ENCODE data around the gene VPS45. TPM values are rescaled to one million over a fixed set of nuclear protein-coding genes. Genes with fewer than 3 reads are reported as not detected.
"Not testable (repeated sequence)": the region's sequence is repeated elsewhere in the genome, so short reads cannot be mapped to it uniquely, and the experiment has no call there.

The VPS45 gene
- total RNA-seq, 1 donor from 2014 or later = 25.4 TPM

GRCh38 chr1:150134537-150134936, 67.0 kb downstream of the VPS45 start:
- DNase-seq = no peak

- DNase-seq = not testable (repeated sequence)
These were observed 67.8 kb downstream of the VPS45 start for GRCh38 chr1:150135400-150135799.

GRCh38 chr1:150138044-150138443, 70.5 kb downstream of the VPS45 start:
- DNase-seq = no peak

- DNase-seq = peak; percentile 67
These were observed 73.9 kb downstream of the VPS45 start for GRCh38 chr1:150141452-150141851.

- DNase-seq = peak; percentile 85
These were observed 74.5 kb downstream of the VPS45 start for GRCh38 chr1:150142083-150142482.

- DNase-seq = peak; percentile 75
These were observed 77.0 kb downstream of the VPS45 start for GRCh38 chr1:150144606-150145005.

DNA sequence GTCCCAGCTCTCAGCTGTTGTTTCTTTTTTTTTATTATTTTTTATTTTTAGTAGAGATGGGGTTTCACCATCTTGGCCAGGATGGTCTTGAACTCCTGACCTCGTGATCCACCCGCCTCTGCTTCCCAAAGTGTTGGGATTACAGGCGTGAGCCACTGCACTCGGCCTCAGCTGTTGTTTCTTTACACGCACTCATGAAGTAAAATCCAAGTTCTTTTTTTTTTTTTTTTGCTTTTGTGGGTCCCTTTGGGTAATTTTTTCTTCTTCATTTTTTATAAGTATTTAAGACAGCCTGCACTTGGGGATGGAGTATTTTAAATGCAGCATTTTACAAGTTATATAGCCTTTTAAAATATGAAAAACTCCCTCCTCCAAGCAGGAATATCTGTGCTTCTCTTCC, 78.4 kb downstream of the VPS45 start:
- DNase-seq = not testable (repeated sequence)

GRCh38 chr1:150146849-150147542, 79.4 kb downstream of the VPS45 start:
- DNase-seq = no peak

GRCh38 chr1:150148837-150149270, 81.3 kb downstream of the VPS45 start:
- DNase-seq = no peak

- DNase-seq = peak; percentile 91
These were observed 81.9 kb downstream of the VPS45 start, which contains the start of gene PLEKHO1 for GRCh38 chr1:150149271-150150132. PLEKHO1 (plus strand) TSS chr1:150149916; CDS start chr1:150150258, 342 bp downstream.

DNA sequence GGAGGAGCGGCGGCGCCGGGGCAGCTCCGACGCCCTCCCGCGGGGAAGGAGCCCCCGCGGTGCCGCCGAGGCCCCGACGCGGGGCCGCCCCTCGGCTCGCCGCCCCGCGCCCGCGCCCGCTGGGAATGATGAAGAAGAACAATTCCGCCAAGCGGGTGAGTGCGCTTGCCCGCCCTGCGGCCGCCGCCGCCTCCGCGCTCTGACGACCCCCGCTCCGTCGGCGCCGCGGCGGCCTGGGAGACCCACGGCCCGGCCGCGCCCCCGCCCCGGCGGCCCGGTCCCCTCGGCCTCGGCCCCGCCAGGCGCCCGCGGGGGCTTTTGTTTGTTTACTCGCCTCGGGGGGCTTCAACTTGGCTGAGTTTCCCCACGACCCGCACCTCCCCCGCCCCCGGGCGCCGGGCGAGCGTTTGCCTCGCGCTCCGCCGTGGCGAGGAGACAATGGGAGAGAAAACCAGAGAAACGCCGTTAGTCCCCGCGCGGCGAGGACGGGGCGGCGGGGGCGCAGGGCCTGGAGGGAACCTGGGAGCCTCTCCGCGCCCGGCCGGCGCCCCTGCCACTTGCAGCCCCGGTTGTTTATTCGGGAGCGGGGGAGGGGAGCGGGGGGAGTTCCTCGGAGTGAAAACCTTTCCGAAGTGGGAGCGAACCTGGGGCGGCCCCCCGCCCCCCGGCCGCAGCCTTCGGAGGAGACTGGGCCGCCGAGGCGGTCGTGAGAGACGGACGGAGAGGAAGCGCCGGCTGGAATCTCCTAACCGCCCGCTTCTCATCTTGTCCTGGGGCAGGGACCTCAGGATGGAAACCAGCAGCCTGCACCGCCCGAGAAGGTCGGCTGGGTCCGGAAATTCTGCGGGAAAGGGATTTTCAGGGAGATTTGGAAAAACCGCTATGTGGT, 82.8 kb downstream of the VPS45 start:
- DNase-seq = no peak

DNA sequence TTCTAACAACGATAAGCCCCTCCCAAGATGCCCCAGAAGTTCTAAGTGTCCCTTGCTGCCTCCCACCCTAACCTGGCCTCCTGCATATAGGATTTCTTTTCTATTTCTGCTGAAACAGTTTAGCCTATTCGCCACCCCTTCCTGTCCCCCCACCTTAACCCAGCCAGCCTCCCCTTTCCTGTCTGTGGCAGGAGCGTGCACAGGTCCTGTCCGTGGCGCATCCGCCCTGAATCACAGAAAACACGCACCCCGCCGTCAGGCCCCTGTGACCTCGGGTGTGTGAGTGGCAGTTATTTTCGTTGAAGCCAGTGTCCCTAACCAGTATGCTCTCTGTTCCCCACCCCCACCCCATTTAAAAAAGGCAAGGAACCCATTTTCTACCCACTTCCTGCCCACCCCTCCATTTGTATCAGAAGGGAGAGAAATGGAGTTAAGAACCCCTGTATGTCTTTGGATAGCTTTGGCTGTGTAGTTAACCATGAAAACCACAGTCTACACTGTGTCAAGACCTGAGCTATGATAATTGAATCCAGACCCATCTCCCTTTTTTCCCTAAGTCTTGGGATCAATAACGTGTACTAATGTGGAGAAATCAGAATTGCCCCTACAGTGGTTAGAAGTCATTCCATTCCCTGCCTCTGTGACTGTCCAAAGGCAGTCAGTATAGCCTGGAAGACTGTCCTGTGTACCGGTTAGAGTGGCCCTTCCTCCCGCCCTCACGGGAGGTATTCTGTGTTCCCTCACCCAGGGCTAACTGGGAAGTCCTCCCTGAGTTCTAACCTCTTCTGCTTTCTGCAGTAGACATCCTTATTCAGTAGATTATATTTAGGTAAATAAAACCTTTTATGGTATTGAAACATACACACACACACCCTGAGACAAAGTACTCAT, 84.0 kb downstream of the VPS45 start:
- DNase-seq = peak; percentile 57

- peak; percentile 53 for DNase-seq
These were observed 84.6 kb downstream of the VPS45 start for GRCh38 chr1:150152182-150152536.

- DNase-seq = peak; percentile 88
These were observed 85.3 kb downstream of the VPS45 start for GRCh38 chr1:150152772-150153456.

- peak; percentile 37 for DNase-seq
These were observed 86.6 kb downstream of the VPS45 start for GRCh38 chr1:150154143-150154542.

DNA sequence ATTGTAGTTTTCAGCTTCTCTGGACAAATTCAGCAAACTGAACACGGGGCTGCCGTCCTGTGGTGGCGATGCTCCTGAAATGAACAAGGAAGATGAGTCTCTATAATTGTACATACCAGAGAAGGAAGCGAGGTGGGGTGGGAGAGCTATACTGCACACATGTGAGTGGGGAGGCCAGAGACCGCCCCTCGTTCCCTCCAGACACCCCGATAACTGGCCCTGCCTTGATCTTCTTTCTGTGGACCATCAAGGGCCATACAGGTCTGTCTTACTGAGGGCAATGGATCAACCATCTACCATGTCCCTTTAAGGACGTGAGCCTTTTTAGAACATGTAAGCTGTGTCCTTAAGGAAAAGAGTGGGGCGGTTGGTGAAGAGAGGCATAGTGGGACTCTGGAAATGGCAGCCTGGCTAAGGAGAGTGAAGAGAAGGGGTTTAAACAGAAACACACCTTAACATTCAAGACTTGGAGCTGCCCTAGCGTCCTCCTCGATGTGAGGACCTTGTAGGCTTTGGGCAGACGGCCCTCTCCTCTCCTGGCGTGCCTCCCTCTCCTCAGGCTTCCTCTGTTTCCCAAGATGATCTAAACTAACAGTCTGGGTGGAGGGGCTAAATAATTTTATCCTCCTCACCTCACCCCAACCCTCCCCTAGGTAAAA, 88.0 kb downstream of the VPS45 start:
- no peak for DNase-seq

DNA sequence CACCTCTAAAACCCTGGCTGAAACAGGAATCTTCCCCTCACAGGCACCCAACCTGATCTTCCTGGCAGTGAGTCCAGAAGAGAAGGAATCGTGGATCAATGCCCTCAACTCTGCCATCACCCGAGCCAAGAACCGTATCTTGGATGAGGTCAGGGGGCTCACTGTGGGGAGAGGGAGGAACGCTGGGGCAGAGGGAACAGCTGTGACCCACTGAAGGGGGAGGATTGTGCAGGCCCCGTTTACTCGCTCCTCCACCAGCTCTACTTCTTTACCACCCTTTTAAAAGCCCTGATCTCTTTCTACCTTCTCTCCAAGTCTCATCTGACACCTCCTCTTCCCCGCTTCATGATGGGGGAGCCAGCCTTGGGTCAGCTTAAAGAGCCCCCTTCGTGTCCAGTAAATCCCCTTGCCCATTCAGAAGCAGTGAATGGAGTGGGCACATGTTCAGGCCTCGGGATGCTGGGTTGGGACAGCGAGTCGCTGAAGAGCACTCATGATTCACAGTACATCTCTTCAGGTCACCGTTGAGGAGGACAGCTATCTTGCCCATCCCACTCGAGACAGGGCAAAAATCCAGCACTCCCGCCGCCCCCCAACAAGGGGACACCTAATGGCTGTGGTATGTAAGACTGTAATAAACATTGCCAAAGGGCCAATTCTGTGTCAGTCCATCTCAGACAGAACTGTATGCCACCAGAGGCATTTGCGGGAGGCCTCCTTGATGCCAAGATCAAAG, 89.5 kb downstream of the VPS45 start:
- DNase-seq = no peak

- no peak for DNase-seq
These were observed 92.0 kb downstream of the VPS45 start for GRCh38 chr1:150159550-150159949.

GRCh38 chr1:150160964-150161621, 93.5 kb downstream of the VPS45 start:
- DNase-seq = no peak

Measured in dermis blood vessel endothelial cell (primary cell).